Measurements from ENCODE around the gene UMPS.
"Not testable (repeated sequence)": the region's sequence is repeated elsewhere in the genome, so short reads cannot be mapped to it uniquely, and the experiment has no call there.

UMPS gene

DNA sequence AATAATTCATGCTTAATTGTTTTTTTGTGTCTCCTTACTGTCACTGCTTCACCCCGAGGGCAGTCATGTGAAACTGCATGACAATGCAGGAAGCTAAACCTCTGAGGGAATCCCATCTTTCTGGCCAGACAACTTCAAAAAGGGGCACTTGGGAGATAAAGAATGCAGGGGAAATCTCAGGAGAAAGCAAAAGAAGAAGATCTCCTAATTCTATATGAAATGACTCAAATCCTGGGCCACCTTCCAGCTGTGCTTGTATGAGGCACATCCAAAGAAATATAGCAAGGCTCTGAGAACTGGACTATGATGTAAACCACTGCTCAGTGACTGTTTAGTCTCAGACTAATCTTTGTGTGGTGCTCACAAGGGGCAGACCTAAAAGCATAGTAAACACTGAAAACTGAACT lies 22.6 kb upstream of the UMPS start:
- no peak for DNase-seq

DNA sequence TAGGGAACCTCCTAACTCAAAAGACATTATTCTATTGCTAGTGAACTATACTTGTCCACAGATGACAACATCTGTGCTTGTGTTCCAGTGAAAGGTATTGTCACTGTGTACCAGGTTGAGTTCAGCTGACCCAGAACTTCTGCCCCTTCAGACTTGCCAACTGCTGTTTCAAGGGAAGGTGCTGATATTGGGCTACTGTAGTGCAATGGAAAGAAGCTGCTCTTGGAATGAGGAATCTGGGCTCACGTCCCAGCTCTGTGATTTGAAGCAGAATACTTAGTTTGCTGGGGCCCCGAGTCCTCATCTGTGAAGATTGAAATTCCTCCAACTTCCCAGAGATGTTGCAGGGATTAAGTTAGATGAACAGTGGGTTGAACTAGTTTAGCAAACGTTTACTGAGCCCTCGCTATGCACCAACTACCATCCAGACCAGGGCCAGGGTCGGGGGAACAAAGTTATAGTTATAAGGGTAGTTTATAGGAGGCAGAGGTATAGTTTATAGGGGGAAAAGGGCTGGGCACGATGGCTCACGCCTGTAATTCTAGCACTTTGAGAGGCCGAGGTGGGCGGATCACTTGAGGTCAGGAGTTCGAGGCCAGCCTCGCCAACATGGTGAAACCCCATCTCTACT lies 15.9 kb upstream of the UMPS start:
- DNase-seq: no peak

DNA sequence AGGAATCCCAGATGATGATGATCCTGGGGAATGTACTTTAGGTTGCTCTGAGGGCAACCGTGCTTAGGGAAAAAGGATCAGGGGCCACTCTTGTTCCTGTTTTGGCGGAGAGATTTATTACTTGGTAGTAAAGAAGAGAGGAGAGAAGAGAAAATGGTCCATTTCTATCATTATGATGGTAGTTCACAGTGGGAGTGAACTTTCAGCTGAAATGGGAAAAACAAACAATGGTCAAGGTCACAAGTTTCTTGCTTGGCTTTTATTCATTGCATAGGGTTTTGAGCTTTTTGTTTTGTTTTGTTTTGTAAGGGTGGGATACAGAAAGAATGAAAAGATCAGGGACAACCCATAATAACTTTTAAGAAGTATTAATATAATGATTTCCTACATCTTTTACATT lies 7.7 kb upstream of the UMPS start:
- DNase-seq: no peak

DNA sequence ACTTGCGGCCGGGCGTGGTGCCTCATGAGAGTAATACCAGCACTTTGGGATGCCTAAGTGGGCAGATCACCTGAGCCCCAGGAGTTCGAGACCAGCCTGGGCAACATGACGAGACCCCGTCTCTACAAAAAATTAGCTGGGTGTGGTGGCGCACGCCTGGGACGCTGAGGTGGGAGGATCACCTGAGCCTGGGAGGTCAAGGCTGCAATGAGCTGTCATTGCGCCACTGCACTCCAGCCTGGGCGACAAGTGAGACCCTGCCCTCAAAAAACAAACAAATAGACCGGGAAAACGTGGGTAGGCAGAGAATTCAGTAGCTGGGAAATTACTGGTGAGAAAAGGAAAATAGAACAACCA lies 667 bp downstream of the UMPS start:
- peak; percentile 29 for DNase-seq

DNA sequence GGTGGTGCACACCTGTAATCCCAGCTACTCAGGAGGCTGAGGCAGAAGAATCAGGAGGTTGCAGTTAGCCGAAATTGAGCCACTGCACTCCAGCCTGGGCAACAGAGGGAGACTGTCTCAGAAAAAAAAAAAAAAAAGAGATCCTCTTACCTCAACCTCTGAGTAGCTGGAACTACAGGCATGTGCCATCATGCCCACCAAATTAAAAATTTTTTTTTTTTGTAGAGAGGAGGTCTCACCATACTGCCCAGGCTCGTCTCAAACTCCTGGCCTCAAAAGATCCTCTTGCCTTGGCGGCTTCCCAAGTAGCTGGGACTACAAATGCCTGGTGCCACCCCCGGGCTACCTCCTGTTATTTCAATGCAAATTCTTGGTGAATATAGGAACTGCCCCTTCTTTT lies 1.5 kb downstream of the UMPS start:
- no peak for DNase-seq

DNA sequence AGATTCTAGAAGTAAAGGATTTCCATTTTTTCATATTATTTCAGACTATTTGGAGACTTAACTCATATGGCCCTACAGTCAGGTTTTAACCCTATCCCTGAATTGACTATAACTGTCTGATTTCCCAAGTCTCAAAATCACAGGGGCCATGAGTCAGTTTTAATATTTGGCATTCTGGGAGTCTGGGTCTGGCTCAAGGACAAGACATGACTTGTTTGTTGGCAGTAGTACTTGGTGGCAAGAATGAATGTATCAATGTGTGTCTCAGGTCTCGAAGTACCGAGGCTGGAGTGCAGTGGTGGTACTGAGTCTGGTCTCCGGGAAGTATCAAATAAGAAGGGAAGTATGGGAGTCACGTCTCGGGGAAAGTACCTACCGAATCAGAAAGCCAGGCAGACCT lies 10.8 kb downstream of the UMPS start:
- no peak for DNase-seq

DNA sequence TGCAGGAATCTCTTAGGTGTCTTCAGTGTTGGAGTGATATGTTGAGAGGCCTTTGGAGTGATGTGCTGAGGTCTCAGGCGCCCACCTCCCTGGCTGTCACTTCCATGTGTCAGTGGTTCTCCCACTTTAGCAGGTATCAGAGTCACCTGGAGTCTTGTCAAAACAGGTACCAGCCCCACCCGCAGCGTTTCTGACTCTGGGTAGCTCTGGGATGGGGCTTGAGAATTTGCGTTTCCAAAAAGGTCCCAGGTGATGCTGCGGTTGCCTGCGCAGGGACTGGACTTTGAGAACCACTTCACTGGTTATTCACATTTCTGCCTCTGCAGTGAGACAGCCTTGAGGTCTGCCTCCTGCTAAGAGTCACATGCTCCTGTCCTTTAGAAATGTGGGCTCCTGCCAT lies 15.5 kb downstream of the UMPS start:
- DNase-seq: no peak

DNA sequence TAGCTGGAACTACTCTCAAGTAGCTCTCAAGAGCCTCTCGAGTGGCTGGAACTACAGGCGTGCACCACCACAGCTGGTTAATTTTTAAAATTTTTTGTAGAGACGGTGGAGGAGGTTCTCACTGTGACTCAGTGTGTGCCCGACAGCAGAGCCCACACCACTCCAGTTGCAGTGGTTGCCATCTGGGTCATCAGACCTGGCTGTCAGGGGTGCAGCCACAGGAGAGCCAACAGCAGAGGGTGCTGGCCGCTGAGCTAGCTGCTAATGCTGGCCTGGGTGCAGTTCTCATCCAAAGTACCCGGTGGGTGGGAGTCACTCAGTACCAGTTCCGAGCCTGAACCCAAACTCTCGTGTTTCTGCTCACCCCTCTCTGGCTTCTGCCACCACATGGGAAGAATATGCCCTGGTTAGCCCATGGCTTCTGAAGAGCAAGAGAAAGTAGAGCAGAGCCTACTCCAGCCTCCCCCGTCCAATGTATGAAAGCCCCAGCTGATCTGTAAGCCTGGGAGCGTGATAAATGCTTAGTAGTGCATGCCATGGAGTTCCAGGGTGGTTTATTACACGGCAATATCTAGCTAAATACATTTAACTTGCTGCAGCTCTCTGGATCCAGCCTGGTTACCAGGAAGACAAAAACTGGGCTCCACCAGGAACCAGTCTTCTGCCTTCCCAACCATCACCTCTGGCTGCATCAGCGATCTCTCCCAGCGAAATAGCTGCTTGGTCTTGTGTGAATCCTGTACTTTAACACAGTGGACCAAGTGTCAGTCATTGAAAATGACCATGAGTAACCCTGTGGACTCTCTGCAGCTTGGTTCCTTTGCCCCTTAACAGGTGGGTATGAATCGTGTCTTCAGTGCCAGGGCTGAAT lies 17.1 kb downstream of the UMPS start:
- no peak for DNase-seq

DNA sequence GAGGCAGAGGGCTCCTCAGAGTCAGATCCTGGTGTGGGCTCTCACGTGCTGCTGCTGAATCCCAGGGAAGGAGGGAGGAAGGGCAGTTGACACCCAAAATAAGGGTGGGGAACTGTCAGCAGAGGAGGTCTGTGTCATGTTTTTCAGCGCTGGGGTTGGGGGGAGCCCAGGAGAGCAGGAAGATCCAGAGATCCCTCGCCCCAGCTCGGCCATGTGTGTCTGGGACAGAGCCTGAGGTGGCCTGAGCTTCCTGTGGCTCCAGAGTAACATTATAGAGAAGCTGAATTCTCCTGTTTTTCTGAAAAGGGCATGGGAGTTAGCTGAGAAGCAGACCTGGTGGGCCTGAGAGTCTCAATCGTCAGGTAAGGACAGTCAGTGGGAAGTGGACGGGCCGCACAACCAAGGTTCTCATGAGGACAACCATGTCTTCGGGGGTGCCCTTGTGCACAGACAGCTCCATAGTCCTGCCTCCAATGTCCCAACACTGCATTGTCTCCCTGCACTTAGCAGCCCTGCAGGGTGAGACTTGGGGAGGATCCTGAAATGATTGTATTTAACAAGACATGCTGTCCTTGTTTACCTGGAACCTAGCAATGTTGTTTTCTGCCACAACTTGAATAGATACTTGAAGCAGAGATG lies 18.4 kb downstream of the UMPS start:
- DNase-seq: no peak

DNA sequence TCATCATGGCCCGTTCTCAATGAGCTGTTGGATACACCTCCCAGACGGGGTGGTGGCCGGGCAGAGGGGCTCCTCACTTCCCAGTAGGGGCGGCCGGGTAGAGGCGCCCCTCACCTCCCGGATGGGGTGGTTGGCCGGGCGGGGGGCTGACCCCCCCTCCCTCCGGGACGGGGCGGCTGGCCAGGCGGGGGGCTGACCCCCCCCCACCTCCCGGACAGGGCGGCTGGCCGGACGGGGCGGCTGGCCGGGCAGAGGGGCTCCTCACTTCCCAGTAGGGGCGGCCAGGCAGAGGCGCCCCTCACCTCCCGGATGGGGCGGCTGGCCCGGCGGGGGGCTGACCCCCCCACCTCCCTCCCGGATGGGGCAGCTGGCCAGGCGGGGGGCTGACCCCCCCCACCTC lies 19.6 kb downstream of the UMPS start:
- DNase-seq: not testable (repeated sequence)

DNA sequence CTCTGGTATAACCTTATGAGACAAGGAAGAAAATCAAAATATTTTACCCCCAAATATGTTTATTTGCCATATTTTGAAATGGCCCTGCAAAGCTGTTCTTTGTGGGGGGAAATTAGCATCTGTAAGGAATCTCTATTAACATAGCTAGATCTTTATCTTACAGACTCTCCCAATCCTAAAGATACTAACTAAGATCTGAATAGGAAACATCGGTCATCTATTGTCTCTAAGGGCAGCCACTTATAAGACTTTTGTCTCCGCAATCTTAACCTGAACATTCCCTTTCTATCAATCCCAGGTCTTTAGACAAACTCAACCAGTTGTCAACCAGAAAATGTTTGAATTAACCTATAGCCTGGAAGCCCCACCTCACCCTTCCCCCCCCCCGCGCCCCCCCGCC lies 21.2 kb downstream of the UMPS start:
- DNase-seq: no peak

DNA sequence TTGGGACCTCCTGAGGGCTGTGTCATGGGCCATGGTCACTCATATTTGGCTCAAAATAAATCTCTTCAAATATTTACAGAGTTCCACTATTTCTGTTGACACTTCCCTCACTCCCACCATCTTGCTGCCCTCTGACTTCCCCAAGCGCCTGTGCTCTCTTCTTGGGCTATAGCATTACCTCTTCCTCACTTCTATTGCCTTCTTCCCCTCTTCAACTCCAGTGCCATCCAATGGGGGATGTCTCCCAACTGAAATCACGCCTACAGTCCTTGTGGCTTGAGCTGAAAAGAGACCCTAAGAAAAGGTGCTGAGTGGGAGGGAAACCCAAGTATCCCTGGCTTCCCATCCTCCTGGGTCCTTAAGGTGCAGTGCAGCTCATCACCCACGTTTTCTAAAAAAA lies 21.8 kb downstream of the UMPS start:
- no peak for DNase-seq

DNA sequence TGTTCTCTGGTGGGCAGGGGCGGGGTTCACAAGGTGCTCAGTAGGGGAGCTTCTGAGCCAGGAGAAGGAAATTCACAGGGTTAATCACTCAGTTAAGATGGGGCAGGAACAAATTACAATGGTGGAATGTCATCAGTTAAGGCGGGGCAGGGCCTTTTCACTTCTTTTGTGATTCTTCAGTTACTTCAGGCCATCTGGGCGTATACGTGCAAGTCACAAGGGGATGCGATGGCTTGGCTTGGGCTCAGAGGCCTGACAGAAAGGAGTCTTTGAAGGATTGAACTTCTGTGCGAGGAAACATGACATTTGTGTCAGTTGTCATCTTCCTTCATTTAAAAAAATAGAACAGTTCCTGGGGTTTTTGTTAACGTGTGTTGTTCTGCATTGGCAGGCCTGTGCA lies 27.7 kb downstream of the UMPS start:
- not testable (repeated sequence) for DNase-seq

DNA sequence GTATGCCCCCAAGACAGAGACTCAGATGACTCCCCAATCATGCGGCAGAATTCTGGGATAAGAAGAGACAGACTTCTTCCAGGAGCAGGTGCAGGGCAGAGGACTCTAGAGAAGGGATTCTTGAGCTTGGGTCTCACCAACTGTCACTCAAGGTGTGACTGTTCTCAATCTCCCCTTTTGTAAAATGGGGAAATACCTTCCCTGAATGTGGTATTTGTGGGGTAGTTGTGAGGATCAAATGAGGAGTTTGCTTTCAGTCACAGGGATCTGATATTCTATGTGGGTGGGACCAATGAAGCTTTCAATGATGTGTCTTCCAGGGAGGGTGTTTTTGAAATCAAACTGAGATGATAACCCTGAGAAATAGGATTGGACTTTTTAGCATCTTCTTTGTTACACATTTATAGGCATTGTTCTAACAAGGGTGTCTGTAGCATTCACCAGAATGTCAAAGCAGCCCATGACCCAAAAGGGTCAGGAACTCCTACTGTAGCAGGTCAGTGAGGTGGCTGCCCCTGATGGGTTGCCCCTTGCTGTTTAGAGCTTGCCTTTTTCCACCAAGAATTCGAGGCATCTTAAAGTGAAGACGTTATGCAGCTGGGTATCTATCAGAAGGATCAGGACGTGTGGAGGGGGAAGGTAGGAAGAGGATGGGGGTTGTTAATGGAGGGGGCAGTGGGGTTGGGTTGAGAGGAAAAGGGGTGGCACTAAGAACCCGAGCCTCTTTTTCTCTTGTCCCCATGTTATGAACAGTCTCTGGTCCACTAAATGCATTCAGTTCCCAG lies 28.8 kb downstream of the UMPS start:
- DNase-seq: no peak

DNA sequence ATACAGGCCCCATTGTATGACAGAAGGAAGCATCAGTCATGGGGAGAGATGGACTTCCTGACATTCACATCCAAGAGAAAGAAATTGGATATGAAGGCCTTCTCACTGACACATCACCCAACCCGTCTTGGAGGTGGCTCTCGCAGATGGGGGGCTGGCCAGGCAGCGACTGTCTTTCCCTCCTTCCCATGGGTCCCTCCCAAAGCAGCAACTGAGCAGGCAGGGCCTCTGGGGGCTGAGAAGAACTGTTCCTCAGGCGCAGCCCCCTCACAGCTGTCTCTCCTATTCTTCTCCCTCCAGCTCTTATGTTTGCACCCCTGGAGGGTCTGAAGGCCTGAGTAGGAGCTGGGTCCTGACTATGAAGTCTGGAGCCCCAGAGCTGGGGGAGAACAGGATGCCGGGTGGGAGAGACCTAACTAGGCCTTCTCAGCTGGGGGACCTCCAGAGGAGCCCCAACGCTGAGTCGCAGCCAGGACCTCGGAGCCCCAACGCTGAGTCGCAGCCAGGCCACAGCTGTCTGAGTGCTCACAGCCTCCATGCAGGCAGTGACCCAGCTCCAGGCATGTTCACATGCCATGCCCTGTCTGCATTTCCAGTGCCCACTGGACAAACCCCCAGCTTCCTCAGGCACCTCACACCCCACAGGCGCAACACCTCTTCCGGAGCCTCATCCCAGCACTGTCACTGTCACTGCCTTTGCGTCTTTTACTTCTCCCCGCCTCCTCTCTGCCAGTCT lies 29.6 kb downstream of the UMPS start:
- DNase-seq: no peak

DNA sequence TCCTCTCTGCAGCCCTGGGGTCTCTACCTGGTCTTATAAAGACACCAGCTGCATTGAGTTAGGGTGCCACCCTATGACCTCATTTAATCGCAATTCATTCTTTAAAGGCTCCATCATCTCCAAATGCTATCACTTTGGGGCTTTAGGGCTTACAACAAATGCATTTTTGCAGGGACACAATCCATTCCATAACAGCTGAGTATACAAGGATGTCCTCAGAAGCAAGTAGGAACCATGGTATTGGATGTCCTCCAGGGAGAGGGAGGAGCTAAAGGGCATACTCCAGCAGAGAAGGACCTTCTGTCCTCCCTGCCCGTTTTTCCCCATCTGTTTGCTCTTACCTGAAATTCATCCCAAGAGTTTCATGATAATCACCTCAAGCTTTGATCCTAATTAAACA lies 30.3 kb downstream of the UMPS start:
- DNase-seq: no peak

DNA sequence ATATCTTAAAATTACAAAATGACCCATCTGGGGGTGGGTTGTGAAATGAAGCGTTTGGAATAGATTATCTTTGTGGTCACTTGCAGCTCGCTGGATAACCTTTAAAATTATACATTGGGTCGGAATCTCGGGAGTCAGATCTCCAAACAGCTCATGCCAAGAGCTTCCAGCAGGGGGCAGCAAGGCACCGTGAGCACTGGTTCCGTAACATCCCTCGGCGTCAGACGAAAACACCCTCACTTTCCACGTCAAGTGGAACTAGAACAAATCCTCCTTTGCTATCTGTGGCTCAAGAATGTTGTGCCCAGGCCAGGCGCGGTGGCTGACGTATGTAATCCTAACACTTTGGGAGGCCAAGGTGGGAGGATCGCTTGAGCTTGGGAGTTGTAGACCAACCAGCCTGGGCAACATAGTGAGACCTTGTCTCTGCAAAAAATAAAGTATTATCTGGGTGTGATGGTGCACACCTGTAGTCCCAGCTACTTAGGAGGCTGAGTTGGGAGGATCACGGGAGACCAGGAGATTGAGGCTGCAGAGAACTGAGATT lies 31.1 kb downstream of the UMPS start:
- DNase-seq: peak; percentile 78

DNA sequence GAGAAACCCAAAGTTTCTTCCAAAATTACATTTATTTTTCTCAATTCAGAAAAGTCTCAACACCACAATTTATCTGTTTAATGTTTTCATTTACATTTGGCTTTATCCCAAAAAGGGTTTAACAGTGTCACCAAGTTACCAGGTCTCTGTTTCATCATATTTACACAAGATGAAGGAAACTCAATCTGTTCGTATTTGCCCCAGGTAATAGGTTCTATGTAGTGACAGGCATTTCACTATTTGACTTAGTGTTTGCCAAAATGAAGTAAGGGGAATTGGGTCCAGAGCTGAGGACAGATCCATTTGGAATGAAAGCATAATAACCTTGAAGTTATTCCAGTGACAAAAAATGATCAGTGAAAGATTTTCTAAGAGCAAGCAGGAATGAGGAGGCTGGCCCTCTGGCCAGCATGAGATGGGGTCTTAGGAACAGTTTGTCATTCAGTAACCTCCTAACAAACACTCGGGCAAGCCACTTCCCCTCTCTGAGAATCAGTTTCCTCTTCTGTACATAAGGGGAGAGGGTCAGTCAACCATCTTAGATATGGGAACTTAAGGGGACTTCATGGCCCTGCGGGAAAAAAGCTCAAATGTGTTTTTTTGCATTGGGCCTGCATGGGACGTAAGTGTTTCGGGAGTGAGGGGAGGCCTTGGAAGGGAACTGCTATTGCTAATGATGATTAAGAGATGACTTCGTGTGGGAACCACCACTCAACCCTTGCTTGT lies 31.8 kb downstream of the UMPS start:
- DNase-seq: no peak

DNA sequence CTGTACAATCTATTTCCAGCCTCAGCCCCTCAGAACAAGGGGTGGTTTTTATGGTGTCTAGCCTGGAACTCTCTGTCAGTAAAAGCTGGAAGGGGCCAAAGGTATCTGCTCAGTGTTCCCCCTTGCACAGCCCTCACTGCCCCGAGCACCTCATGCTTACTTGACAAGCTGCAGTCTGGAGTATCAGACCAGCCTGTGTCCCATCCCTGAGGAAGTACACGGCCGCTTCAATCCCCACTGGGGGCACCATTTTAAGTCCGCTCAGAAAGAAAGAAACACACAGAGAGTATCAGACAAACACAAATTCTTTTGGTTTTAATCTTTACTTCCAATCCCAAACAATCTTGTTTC lies 32.4 kb downstream of the UMPS start:
- no peak for DNase-seq

DNA sequence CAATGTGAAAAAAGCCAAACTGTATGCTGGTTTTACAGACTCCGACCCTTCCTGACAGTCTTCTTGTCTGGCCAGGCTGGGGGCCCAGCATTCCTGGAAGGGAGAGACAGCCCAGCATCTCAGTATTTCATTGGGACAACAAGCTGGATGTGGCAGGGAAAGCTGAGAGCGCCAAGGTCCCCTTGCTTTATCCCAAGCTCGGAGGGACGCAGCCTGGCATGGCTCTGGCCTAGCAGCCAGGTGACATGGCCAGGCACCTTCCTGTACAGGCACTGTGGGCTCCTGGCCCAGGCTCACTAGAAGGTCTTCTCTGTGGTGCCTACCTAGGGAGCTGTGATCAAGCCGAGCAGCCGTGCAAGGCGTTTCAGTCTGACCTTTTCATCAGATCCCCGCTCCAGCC lies 33.0 kb downstream of the UMPS start:
- DNase-seq: no peak

DNA sequence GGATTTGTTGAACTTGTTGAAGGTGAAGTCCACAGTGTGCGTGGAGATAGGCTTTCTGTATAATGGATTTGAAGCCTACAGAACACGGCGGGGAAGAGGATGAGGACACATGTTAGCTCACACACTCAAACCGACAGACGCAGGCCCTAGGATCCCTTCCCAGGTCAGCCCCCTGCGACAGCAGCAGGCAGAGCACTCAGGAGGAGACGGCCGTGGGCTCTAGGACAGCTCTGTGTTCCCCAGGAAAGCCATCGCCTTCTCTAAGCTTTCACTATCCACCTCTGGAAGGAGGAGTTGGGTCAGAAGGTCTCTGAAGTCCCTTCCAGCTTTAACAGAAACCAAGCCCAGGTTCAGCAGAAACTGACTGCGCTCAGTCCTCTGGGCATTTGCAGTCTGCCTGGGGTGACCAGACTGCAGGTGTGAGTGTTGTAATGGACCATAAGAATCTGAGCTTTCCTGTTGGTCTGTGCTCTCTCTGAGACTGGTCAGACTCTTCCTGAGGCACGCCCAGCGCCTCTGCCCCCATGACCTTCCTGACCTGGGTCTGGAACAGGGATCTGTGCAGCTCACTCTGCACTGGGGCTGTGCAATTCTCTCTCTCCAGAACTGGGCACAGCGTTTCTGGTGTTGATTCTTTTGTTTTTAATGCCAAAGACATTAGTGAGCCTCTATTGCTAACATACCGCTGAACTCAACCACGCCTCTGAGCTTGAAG lies 33.5 kb downstream of the UMPS start:
- no peak for DNase-seq

Measured in activated naive CD4-positive, alpha-beta T cell treated with anti-CD3 and anti-CD28 coated beads, Interleukin-2, amount 50 U/mL, for 16 hours (primary cell).